ENCODE data around the gene AGPS.

- TF ChIP-seq CTCF (IDR thresholded peaks at IDR 0.05) (no peak), POLR2A (IDR thresholded peaks at IDR 0.05) (no peak)
Observed at GRCh38 chr2:177496921-177497320, 104.3 kb downstream of the AGPS start.
